WI38 (cell line): ENCODE results near the gene PLXNB1.

Source experiments
- H3K4me3 ChIP-seq: 2 replicates; pipeline ENCODE4 v1.5.1; 2011; ENCODE audit warnings: low read depth, mild to moderate bottlenecking, control low read depth, low read length
- CTCF ChIP-seq: IDR thresholded peaks from 2 replicates; pipeline ENCODE4 v1.5.1; 2012; ENCODE audit warnings: low read depth, mild to moderate bottlenecking, control low read depth, low read length

Gene PLXNB1

DNA sequence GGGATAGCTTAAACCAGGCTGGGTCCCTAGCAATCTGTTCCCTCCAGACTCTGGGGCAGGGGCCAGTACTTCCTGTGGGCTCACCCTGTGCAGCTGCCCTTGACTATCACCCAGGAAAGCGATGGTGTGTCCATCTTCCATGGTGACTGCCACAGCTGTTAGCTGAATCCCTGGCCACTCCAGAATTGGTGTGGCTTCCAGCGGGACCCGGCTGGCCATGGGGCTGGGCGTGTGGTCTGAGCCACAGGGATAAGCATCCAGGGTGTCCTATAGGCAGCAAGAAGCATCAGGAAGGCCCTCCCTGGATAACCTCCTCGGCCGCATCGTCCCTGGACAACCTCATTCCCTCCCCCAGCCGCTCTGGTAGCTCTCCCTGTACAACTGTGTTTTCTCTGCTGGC, 7.2 kb downstream of the PLXNB1 start:
- no peak for TF ChIP-seq CTCF

DNA sequence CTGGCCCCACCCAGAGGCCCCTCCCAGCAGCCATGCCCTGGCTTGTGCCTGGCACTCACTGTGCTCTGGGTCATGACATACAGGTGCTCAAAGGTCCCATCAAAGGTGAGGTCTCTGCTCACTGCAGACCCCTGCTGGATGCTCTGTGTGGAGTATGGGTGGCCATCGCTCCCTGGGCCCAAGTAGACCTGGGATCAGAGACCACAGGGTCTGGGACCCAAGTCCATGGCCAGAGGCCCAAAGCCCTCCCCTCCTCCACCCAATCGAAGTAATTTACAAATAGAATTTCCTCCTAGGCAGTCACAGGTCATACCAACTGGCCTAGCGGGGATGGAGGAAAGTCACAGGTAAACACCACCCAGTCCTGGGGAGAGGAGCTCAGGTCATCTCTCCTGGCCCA, 7.6 kb downstream of the PLXNB1 start:
- TF ChIP-seq CTCF = no peak
- no peak overlapping the region for H3K4me3 ChIP-seq

More for the DNA sequence above, 7.2 kb downstream of the PLXNB1 start:
- H3K4me3 ChIP-seq = no peak overlapping the region

- TF ChIP-seq CTCF = no peak
- no peak overlapping the region for H3K4me3 ChIP-seq
Measured at GRCh38 chr3:48420561-48420960, 9.3 kb downstream of the PLXNB1 start.

DNA sequence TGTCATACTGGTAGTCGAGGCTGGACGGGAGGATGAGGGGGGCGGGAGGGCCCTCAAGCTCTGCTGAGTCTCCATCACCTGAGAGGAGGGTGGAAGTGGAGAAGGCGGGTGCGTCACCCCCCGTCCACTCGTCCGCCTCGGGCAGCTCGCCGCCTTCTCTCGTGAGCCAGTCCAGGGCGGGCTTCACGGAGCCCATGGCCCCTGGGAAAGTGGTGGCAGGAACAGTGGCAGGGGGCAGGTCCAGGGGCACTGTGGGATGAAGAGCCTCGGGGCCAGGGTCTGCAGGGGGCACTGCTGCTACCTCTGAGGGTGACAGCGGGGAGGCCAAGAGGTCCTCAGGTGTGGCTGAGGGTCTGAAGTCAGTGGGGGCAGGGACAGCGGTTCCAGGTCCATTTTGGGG, 10.3 kb downstream of the PLXNB1 start:
- no peak for TF ChIP-seq CTCF
- no peak overlapping the region for H3K4me3 ChIP-seq

GRCh38 chr3:48419149-48419548, 10.7 kb downstream of the PLXNB1 start:
- no peak overlapping the region for H3K4me3 ChIP-seq
- TF ChIP-seq CTCF = no peak

GRCh38 chr3:48418651-48419050, 11.2 kb downstream of the PLXNB1 start:
- H3K4me3 ChIP-seq = no peak overlapping the region
- no peak for TF ChIP-seq CTCF

DNA sequence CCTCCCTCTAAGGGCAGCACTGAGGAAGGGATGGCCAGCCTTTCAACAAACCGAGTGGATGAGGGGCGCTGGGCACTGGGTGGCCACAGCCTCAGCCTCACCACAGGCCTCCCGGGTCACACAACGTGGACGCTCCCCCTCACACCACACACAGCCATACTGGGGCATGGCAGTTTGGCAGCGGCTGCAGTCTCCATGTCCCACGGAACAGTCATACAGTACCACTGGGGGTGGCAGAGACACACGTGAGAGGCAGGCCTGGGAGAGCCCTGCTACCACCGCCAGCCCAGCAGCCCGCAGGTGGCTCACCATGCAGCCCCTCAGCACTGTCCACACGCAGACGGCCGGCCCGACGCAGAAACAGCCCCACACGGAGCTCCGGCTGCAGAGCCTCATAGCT, 11.7 kb downstream of the PLXNB1 start:
- no peak for TF ChIP-seq CTCF
- no peak overlapping the region for H3K4me3 ChIP-seq
